ENCODE results near the gene GAA. TPM values are rescaled to one million over a fixed set of nuclear protein-coding genes. Genes with fewer than 3 reads are reported as not detected.

GAA gene
- total RNA-seq, 1 experiment from 2014 or later: 36.1 TPM

- ATAC-seq: no peak
- no peak overlapping the region for H3K4me3 ChIP-seq (ENCODE audit: low read depth in 2 of 2, low read length in 2 of 2)
- in situ Hi-C loops (cut with HindIII; ENCODE audit: low pct_unique_long_range_greater_than_20kb, low sequenced_read_pairs): no loop called here
- no peak for TF ChIP-seq REST (IDR thresholded peaks at IDR 0.05; ENCODE audit: insufficient read depth in 1 of 2, low read depth in 2 of 2, low read length in 1 of 2)
- no peak for TF ChIP-seq SIN3A (IDR thresholded peaks at IDR 0.05; ENCODE audit: borderline replicate concordance, insufficient read depth, low read depth, low read length)
- H3K36me3 ChIP-seq (ENCODE audit: control insufficient read depth, insufficient read depth, low read length): no peaks in the 10 kb centered on the region
- peaks cover 16% of the 10 kb centered on the region for H3K4me1 ChIP-seq (ENCODE audit: control insufficient read depth, insufficient read depth, low read length)
- H3K27me3 ChIP-seq (ENCODE audit: control insufficient read depth, insufficient read depth, low read length): no peaks in the 10 kb centered on the region
- intact Hi-C loops (cut with micrococcal nuclease; ENCODE audit: unreplicated experiment): no loop called here
- POLR2A ChIA-PET: no interaction called here
- peak overlapping the region; percentile 6; the same call in 1 of the 2 replicates for H3K27ac ChIP-seq (ENCODE audit: low read length)
- H3K9me3 ChIP-seq (ENCODE audit: control insufficient read depth, insufficient read depth, low read depth, low read length): no peaks in the 10 kb centered on the region
- no peak for DNase-seq (ENCODE audit: low read depth, low spot score)
- TSS peak; percentile 51 for BruUV-seq (replicated peaks)
- CTCF ChIA-PET: no interaction called here
Observed at GRCh38 chr17:80053102-80053501, 48.3 kb upstream of the GAA start.

GRCh38 chr17:80055597-80055996, 45.8 kb upstream of the GAA start:
- ChIA-PET CTCF (interaction anchor here (1.0 kb wide), 1 partner anchor 49 kb away, joined by 3 read pairs; no protein-coding TSS in a partner anchor), POLR2A (no interaction called here)
- intact Hi-C loops (cut with micrococcal nuclease; ENCODE audit: unreplicated experiment): no loop called here

More at GRCh38 chr17:80055597-80055996, 45.8 kb upstream of the GAA start:
- TF ChIP-seq CTCF (IDR thresholded peaks at IDR 0.05): no peak
- no peak for TF ChIP-seq SIN3A (IDR thresholded peaks at IDR 0.05; ENCODE audit: borderline replicate concordance, insufficient read depth, low read depth, low read length)
- TF ChIP-seq POLR2AphosphoS5 (IDR thresholded peaks at IDR 0.05; ENCODE audit: low read depth, low read length): no peak
- TF ChIP-seq TCF7L2 (IDR thresholded peaks at IDR 0.05; ENCODE audit: low read depth, low read length): no peak
- TF ChIP-seq REST (IDR thresholded peaks at IDR 0.05; ENCODE audit: insufficient read depth in 1 of 2, low read depth in 2 of 2, low read length in 1 of 2): no peak
- no peak overlapping the region for H3K4me3 ChIP-seq (ENCODE audit: low read depth in 2 of 2, low read length in 2 of 2)
- in situ Hi-C loops (cut with HindIII; ENCODE audit: low pct_unique_long_range_greater_than_20kb, low sequenced_read_pairs): no loop called here
- DNase-seq (ENCODE audit: low read depth, low spot score) (no peak), ATAC-seq (no peak)
- no peak overlapping the region for H3K27ac ChIP-seq (ENCODE audit: low read length)
- H3K9me3 ChIP-seq (ENCODE audit: control insufficient read depth, insufficient read depth, low read depth, low read length): no peaks in the 10 kb centered on the region
- no peaks in the 10 kb centered on the region for H3K27me3 ChIP-seq (ENCODE audit: control insufficient read depth, insufficient read depth, low read length)
- peaks cover 16% of the 10 kb centered on the region for H3K4me1 ChIP-seq (ENCODE audit: control insufficient read depth, insufficient read depth, low read length)
- H3K36me3 ChIP-seq (ENCODE audit: control insufficient read depth, insufficient read depth, low read length): no peaks in the 10 kb centered on the region
- no TSS peak for BruUV-seq (replicated peaks)

Measured in Panc1 (cell line).